ENCODE results near the gene RAPGEF4.

GRCh38 chr2:172736424-172737174 lies 954 bp downstream of the RAPGEF4 start:
- TF ChIP-seq, protein P1, sequence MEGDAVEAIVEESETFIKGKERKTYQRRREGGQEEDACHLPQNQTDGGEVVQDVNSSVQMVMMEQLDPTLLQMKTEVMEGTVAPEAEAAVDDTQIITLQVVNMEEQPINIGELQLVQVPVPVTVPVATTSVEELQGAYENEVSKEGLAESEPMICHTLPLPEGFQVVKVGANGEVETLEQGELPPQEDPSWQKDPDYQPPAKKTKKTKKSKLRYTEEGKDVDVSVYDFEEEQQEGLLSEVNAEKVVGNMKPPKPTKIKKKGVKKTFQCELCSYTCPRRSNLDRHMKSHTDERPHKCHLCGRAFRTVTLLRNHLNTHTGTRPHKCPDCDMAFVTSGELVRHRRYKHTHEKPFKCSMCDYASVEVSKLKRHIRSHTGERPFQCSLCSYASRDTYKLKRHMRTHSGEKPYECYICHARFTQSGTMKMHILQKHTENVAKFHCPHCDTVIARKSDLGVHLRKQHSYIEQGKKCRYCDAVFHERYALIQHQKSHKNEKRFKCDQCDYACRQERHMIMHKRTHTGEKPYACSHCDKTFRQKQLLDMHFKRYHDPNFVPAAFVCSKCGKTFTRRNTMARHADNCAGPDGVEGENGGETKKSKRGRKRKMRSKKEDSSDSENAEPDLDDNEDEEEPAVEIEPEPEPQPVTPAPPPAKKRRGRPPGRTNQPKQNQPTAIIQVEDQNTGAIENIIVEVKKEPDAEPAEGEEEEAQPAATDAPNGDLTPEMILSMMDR (IDR thresholded peaks at IDR 0.05 in 4 of 5, conservative IDR thresholded peaks at IDR 0.05 in 1 of 5) = no peak
- TF ChIP-seq POLR2A (IDR thresholded peaks at IDR 0.05) = no peak
